C4-2B (cell line): ENCODE measurements around the gene SLC7A8.

Source experiments
- ZFX ChIP-seq: fragments of 450-650 bp; IDR thresholded peaks from 2 replicates; pipeline ENCODE4 v1.6.1; 2017
- TF ChIP-seq, protein P1 (sequence below): fragments of 450-650 bp; conservative IDR thresholded peaks from 2 replicates; pipeline ENCODE4 v1.5.1; 2017; ENCODE audit warnings: mild to moderate bottlenecking

- TF ChIP-seq, protein P1, sequence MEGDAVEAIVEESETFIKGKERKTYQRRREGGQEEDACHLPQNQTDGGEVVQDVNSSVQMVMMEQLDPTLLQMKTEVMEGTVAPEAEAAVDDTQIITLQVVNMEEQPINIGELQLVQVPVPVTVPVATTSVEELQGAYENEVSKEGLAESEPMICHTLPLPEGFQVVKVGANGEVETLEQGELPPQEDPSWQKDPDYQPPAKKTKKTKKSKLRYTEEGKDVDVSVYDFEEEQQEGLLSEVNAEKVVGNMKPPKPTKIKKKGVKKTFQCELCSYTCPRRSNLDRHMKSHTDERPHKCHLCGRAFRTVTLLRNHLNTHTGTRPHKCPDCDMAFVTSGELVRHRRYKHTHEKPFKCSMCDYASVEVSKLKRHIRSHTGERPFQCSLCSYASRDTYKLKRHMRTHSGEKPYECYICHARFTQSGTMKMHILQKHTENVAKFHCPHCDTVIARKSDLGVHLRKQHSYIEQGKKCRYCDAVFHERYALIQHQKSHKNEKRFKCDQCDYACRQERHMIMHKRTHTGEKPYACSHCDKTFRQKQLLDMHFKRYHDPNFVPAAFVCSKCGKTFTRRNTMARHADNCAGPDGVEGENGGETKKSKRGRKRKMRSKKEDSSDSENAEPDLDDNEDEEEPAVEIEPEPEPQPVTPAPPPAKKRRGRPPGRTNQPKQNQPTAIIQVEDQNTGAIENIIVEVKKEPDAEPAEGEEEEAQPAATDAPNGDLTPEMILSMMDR = no peak
- TF ChIP-seq ZFX = no peak
Measured at GRCh38 chr14:23122086-23122485, 61.4 kb downstream of the SLC7A8 start.
